NB4 (cell line): ENCODE measurements around the gene SESTD1.

ENCODE experiments used
- CTCF ChIP-seq: IDR thresholded peaks from one replicate; pipeline ENCODE4 v1.5.1; 2012; ENCODE audit warnings: low read depth, low read length
- MYC ChIP-seq: IDR thresholded peaks from 2 replicates; pipeline ENCODE4 v1.6.1; 2011; ENCODE audit warnings: low read depth, low read length

- no peak for TF ChIP-seq CTCF
- TF ChIP-seq MYC = no peak
Observed at GRCh38 chr2:179243046-179243445, 21.6 kb downstream of the SESTD1 start.
